IPS-18a (cell line): ENCODE results near the gene ALAS2.
"Not testable (repeated sequence)": the region's sequence is repeated elsewhere in the genome, so short reads cannot be mapped to it uniquely, and the experiment has no call there.

Experiments used
- H3K27ac ChIP-seq: one replicate; pipeline ENCODE4 v1.5.1; 2013; ENCODE audit warnings: low read length
- H3K27me3 ChIP-seq: one replicate; pipeline ENCODE4 v1.6.1; 2013; ENCODE audit warnings: mild to moderate bottlenecking, low read length; ENCODE audit not compliant: control insufficient read depth, insufficient read depth
- H3K36me3 ChIP-seq: one replicate; pipeline ENCODE4 v1.6.1; 2013; ENCODE audit warnings: low read depth, low read length; ENCODE audit not compliant: control insufficient read depth
- H3K4me1 ChIP-seq: one replicate; pipeline ENCODE4 v1.6.1; 2013; ENCODE audit warnings: low read depth, low read length; ENCODE audit not compliant: control insufficient read depth
- H3K4me3 ChIP-seq: one replicate; pipeline ENCODE4 v1.5.1; 2013; ENCODE audit warnings: low read length
- H3K9ac ChIP-seq: one replicate; pipeline ENCODE4 v1.6.1; 2013; ENCODE audit warnings: mild to moderate bottlenecking, low read length, moderate library complexity
- H3K9me3 ChIP-seq: one replicate; pipeline ENCODE4 v1.6.1; 2013; ENCODE audit warnings: low read depth, low read length; ENCODE audit not compliant: control insufficient read depth

Gene ALAS2

DNA sequence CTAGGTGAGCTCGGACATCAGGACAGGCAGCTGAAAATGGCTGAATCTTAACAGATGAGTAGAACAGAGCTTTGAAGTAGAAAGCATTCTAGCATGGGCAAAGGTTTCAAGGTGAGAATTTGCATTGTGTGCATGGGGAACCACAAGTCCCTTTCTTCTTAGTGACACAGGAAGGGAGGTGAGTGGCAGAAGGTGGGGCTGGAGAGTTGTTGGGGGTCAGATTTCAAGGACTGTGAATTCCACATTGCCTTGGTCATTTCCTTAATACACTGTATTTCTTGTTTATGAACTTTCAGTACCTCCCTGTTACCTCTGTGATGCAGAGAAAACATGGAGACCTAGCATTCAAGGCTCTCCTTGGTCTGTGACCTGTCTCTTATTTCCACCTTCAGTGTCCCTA, 26.5 kb downstream of the ALAS2 start:
- H3K36me3 ChIP-seq = peaks cover 34% of the 10 kb centered on the region

GRCh38 chrX:54999717-55000598, 30.8 kb downstream of the ALAS2 start, which contains the start of gene APEX2:
Gene APEX2 (plus strand): TSS chrX:55000363. CDS start chrX:55000423, 60 bp downstream.
- H3K4me3 ChIP-seq = peak within 1 kb of the TSS; percentile 84
- H3K4me1 ChIP-seq = no peaks in the 10 kb centered on the region
- peak within 1 kb of the TSS; percentile 66 for H3K9ac ChIP-seq
- no peak within 1 kb of the TSS for H3K27ac ChIP-seq
- H3K36me3 ChIP-seq = peaks cover 21% of the 10 kb centered on the region
- H3K9me3 ChIP-seq = peaks cover 8% of the 10 kb centered on the region
- no peaks in the 10 kb centered on the region for H3K27me3 ChIP-seq

More for the DNA sequence above, 26.5 kb downstream of the ALAS2 start:
- H3K4me3 ChIP-seq = no peak overlapping the region
- H3K9ac ChIP-seq = no peak overlapping the region
- H3K9me3 ChIP-seq = peaks cover 8% of the 10 kb centered on the region
- H3K27me3 ChIP-seq = no peaks in the 10 kb centered on the region
- H3K27ac ChIP-seq = no peak overlapping the region
- H3K4me1 ChIP-seq = no peaks in the 10 kb centered on the region

DNA sequence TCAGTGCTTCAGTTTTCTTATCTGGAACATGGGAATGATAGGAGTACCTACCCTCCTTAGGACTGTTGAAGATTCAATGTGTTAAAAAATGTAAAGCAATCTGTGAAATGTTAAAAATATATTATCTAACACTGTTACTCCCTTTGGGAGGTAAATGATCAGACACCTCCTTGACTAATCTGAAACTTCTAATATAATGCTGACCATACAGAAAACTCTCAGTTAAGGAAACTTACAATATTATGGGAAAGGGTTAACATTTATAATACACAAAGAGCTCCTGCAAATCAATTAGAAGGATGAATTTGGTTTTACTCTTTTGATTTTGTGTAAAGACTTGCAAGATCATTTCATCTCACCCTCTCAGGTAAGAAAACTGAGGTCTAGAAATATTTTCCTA, 35.2 kb downstream of the ALAS2 start:
- Histone ChIP-seq H3K4me3 (no peak overlapping the region), H3K36me3 (no peaks in the 10 kb centered on the region), H3K4me1 (no peaks in the 10 kb centered on the region), H3K9ac (no peak overlapping the region), H3K27me3 (no peaks in the 10 kb centered on the region), H3K9me3 (peaks cover 15% of the 10 kb centered on the region), H3K27ac (no peak overlapping the region)

- Histone ChIP-seq H3K27me3 (no peaks in the 10 kb centered on the region), H3K4me1 (no peaks in the 10 kb centered on the region), H3K4me3 (no peak overlapping the region), H3K9me3 (peaks cover 16% of the 10 kb centered on the region), H3K36me3 (no peaks in the 10 kb centered on the region), H3K27ac (no peak overlapping the region), H3K9ac (no peak overlapping the region)
These were observed 36.0 kb downstream of the ALAS2 start for GRCh38 chrX:54994668-54995351.

DNA sequence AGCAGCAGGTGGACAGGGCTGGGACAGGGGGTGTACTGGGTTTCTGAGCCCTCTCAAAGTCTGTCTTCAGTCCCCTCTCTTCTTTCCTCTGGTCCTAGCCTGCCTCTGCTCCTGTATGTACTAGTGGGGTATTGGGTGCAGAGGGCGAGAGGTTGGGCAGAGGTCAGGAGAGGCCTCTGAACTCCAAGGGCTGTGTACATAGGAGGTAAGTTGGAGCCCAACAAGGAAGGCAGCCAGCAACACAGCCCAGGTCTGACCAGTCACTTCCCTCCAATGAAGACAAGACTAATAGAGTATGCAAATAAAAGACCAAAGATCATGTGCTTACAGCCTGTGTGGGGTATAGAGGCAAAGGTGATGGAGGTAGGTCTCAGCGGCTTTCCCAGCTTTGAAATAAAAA, 36.7 kb downstream of the ALAS2 start, which contains the start of gene PFKFB1:
Gene PFKFB1 (minus strand): TSS at position 90 of the 400 bp plus-strand sequence. CDS start 181 bp downstream, outside the sequence.
- H3K27ac ChIP-seq = no peak within 1 kb of the TSS
- peaks cover 23% of the 10 kb centered on the region for H3K9me3 ChIP-seq
- no peak within 1 kb of the TSS for H3K4me3 ChIP-seq
- no peaks in the 10 kb centered on the region for H3K27me3 ChIP-seq
- H3K9ac ChIP-seq = no peak within 1 kb of the TSS
- H3K36me3 ChIP-seq = no peaks in the 10 kb centered on the region
- no peaks in the 10 kb centered on the region for H3K4me1 ChIP-seq

DNA sequence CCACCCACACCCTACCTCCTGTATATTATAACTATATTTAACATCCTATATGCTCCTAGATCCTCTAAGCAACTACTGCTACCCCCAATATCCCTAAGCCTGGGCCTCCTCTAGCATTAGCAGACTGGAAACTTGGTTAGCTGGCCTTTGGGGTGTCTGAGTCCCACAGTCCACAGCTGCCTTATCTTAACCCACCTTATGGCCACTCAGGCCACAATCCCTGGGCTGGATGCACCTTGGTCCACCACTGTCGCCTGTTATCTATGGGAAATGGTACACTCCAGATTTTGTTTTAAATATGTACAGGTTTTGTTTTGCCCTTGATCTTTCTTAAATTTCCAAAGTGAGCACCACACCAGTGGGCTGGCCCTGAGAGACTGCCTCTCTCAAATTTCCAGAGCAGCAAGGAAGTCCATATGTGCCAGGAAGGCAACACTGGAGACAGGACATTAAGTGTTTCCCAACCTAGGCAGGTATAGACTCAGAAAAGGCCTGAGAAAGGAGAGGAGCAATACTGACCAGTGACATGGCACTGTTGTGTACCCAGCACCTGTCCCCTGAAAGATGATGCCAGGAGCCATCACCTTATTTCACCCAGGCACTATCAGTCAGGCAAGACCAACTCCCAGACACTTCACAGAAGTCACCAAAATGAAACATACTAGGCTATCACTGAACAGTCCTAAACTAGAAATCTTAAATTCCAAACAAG, 37.7 kb downstream of the ALAS2 start:
- Histone ChIP-seq H3K27me3 (no peaks in the 10 kb centered on the region), H3K4me3 (no peak overlapping the region), H3K4me1 (no peaks in the 10 kb centered on the region), H3K9me3 (peaks cover 19% of the 10 kb centered on the region), H3K27ac (no peak overlapping the region), H3K36me3 (no peaks in the 10 kb centered on the region), H3K9ac (no peak overlapping the region)

DNA sequence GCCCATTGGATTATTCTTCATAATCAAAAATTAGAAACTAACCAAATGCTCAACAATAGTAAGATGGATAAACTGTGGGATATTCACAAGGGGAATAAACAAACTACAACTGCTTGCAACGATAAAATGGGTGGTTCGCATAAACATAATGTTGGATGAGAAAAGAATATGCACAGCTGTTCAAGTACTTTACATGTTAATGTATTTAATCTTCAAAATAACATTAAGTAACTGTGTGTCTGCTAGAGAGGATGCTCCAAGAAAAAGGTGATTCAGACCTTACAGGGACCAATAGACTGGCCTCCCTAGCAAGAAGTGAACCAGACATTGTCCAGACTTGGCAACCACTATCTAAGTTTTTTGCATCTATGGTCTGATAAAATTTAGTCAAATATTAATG, 39.1 kb downstream of the ALAS2 start:
- Histone ChIP-seq H3K9ac (no peak overlapping the region), H3K27me3 (no peaks in the 10 kb centered on the region), H3K4me1 (no peaks in the 10 kb centered on the region), H3K27ac (no peak overlapping the region), H3K4me3 (no peak overlapping the region), H3K9me3 (peaks cover 19% of the 10 kb centered on the region), H3K36me3 (no peaks in the 10 kb centered on the region)

DNA sequence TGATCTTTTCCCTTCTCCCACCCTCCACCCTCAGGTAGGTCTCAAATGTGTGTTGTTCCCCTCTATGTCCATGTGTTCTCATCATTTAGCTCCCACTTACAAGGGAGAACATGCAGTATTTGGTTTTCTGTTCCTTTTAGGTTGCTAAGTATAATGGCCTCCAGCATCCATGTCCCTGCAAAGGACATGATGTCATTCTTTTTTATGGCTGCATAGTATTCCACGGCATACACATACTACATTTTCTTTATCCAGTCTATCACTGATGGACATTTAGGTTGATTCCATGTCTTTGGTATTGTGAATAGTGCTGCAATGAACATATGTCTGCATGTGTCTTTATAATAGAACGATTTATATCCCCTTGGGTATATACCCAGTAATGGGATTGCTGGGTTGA, 47.5 kb downstream of the ALAS2 start:
- not testable (repeated sequence) for H3K4me1 ChIP-seq, H3K36me3 ChIP-seq, H3K9ac ChIP-seq, H3K27ac ChIP-seq, H3K4me3 ChIP-seq, H3K27me3 ChIP-seq
- peaks cover 29% of the 10 kb centered on the region for H3K9me3 ChIP-seq

DNA sequence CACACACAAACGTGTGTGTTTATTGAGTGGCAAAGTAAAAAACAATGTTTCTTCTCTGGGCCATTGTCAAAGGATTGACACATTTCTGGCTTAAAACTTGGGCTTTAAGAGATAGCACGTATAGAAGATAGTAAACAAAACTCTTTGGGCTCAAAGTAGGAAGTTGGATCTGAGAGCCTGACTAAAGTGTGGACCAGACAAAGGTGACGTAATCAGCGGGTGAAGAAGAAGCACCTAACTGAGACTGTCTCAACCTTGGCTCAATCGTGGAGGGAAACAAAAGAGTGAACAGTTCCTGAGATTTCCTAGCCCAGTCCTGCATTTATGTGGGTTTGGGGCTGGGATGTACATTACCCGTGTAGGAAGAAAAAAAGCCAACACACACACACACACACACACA, 50.4 kb downstream of the ALAS2 start:
- Histone ChIP-seq H3K9me3 (peaks cover 33% of the 10 kb centered on the region), H3K9ac (no peak overlapping the region), H3K4me1 (no peaks in the 10 kb centered on the region), H3K27me3 (no peaks in the 10 kb centered on the region), H3K4me3 (no peak overlapping the region), H3K27ac (no peak overlapping the region), H3K36me3 (no peaks in the 10 kb centered on the region)

DNA sequence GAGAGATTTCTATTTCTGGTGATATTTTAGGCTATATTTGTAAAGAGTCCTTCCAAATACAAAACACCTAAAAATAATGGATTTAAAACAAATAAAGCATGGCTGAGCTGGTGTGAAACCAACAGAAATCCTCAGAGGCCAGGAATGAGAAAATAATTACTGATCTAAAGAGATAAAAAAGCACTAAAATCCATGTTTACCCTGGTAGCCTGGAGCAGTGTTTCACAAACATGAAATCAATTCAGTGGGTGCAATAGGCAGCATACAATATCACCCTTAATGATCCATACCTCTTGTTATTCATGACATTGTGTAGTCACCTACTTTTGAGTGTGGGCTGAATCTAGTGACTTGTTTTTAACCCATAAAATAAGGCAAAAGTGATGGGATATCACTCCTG, 51.3 kb downstream of the ALAS2 start:
- no peaks in the 10 kb centered on the region for H3K27me3 ChIP-seq
- no peak overlapping the region for H3K9ac ChIP-seq
- H3K36me3 ChIP-seq = no peaks in the 10 kb centered on the region
- H3K27ac ChIP-seq = no peak overlapping the region
- no peaks in the 10 kb centered on the region for H3K4me1 ChIP-seq
- no peak overlapping the region for H3K4me3 ChIP-seq
- peaks cover 33% of the 10 kb centered on the region for H3K9me3 ChIP-seq

DNA sequence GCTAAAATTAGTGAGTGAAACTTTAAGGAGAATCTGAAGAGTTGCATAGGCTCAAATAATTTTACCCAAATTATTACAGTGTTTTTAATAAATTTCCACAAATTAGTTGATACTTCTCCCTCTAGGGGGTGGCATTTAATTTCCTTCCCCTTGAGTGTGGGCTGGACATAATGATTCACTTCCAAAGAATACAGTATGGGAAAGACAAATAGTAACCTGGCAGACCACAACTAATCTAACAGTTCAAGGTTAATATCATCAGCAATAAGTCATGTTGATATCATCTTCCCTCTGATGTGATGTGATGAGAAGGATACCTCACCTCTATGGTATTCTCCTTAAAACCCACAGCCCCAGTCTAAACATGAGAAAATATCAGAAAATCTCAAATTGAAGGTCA, 52.3 kb downstream of the ALAS2 start:
- no peaks in the 10 kb centered on the region for H3K27me3 ChIP-seq
- H3K9me3 ChIP-seq = peaks cover 35% of the 10 kb centered on the region
- no peak overlapping the region for H3K27ac ChIP-seq
- H3K9ac ChIP-seq = no peak overlapping the region
- no peaks in the 10 kb centered on the region for H3K36me3 ChIP-seq
- H3K4me3 ChIP-seq = no peak overlapping the region
- no peaks in the 10 kb centered on the region for H3K4me1 ChIP-seq
